Eye (tissue), 1 donor: ENCODE measurements around the gene ABCA9.
"Not testable (repeated sequence)": the region's sequence is repeated elsewhere in the genome, so short reads cannot be mapped to it uniquely, and the experiment has no call there.

ENCODE experiments used
- DNase-seq: peaks from one replicate; pipeline ENCODE4 v3.0.0-alpha.2; 2015

Gene ABCA9

GRCh38 chr17:68954146-68954896, 106.4 kb downstream of the ABCA9 start:
- no peak for DNase-seq

- DNase-seq = no peak
Observed at GRCh38 chr17:68953340-68953997, 107.3 kb downstream of the ABCA9 start.

- peak; percentile 30 for DNase-seq
Observed at GRCh38 chr17:68950725-68951124, 110.0 kb downstream of the ABCA9 start.

- DNase-seq = not testable (repeated sequence)
Observed at GRCh38 chr17:68947868-68948267, 112.9 kb downstream of the ABCA9 start.

- no peak for DNase-seq
Observed at GRCh38 chr17:68944435-68945035, 116.2 kb downstream of the ABCA9 start.

GRCh38 chr17:68943812-68944182, 116.9 kb downstream of the ABCA9 start:
- not testable (repeated sequence) for DNase-seq

GRCh38 chr17:68943123-68943811, 117.5 kb downstream of the ABCA9 start:
- DNase-seq = no peak

- DNase-seq = no peak
Observed at GRCh38 chr17:68942389-68942788, 118.3 kb downstream of the ABCA9 start.

GRCh38 chr17:68941761-68942160, 119.0 kb downstream of the ABCA9 start:
- DNase-seq = no peak

GRCh38 chr17:68939195-68939594, 121.5 kb downstream of the ABCA9 start:
- no peak for DNase-seq

GRCh38 chr17:68937890-68938514, 122.7 kb downstream of the ABCA9 start:
- DNase-seq = no peak

- DNase-seq = no peak
Observed at GRCh38 chr17:68927516-68927915, 133.2 kb downstream of the ABCA9 start.

- DNase-seq = peak; percentile 10
Observed at GRCh38 chr17:68924793-68925720, 135.7 kb downstream of the ABCA9 start.
